Endometrial microvascular endothelial cells (primary cell): ENCODE measurements around the gene NTRK1. TPM values are rescaled to one million over a fixed set of nuclear protein-coding genes. Genes with fewer than 3 reads are reported as not detected.

Experiments
- in situ Hi-C: cut with HindIII; loops from 2 replicates; pipeline ENCODE4 v1.10.0; 2017; ENCODE audit warnings: low sequenced_read_pairs, low pct_unique_long_range_greater_than_20kb; ENCODE audit errors: inconsistent ontology term
- total RNA-seq: library from RNA; depleted of rRNA; stranded (reverse); fragments of >200 nt; gene quantifications from one replicate; pipeline ENCODE4 v1.2.3, GENCODE V29; 2015; ENCODE audit errors: inconsistent ontology term

NTRK1 gene
- not detected for total RNA-seq

DNA sequence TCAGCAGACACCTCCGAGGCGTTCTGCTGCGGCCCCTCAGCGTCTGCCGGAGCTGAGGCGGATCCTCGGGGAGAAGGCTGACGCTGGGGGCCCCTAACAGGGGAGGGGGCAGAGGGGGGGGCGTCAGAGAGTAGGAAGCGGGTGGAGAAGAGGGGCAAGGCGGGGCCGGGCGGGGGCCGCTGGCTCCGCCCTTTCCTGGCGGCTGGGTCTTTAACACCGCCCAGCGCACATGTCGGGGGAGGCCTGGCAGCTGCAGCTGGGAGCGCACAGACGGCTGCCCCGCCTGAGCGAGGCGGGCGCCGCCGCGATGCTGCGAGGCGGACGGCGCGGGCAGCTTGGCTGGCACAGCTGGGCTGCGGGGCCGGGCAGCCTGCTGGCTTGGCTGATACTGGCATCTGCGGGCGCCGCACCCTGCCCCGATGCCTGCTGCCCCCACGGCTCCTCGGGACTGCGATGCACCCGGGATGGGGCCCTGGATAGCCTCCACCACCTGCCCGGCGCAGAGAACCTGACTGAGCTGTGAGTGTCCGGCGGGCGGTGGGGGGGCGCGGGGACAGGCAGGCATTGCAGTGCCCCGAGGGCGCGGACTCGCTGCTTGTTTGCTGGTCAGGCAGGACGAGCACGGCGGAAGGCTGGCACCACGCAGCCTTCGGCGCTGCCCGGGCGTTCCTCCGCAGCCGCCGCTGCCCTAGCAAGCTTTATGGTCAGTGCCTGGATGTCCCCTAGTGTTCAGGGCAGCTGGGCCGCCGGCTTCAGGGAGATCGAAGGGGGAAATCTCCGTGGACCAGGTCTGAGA is at the start of gene NTRK1:
TSS of gene NTRK1 (plus strand) at position 238 of the 796 bp plus-strand sequence. CDS start at position 308, 70 bp downstream.
- in situ Hi-C loops: no loop called here

DNA sequence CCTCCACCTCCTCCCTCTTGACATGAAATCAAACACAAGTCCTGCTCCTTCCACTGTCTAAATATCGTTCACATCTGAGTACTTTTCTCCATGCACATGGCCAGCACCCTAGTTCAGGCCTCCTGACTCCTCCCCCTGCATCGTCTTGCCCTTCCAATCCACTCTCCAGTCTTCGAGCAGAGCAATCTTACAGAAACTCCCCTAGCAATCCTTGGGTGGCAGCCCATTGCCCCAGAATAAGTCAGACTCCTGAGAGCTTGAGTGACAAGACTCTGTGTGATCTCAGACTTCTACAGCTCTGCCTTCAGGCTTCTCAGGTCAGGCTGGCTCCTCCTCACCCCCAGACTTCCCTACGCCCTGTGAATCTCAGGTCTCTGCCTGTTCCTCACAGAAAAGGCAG is 49.5 kb upstream of the NTRK1 start:
- in situ Hi-C loops: no loop called here

- in situ Hi-C loops: no loop called here
Measured at GRCh38 chr1:156812293-156812990, 48.2 kb upstream of the NTRK1 start.

GRCh38 chr1:156813298-156813697 is 47.4 kb upstream of the NTRK1 start:
- in situ Hi-C loops: no loop called here

GRCh38 chr1:156813750-156814570 is 46.7 kb upstream of the NTRK1 start:
- in situ Hi-C loops: no loop called here

DNA sequence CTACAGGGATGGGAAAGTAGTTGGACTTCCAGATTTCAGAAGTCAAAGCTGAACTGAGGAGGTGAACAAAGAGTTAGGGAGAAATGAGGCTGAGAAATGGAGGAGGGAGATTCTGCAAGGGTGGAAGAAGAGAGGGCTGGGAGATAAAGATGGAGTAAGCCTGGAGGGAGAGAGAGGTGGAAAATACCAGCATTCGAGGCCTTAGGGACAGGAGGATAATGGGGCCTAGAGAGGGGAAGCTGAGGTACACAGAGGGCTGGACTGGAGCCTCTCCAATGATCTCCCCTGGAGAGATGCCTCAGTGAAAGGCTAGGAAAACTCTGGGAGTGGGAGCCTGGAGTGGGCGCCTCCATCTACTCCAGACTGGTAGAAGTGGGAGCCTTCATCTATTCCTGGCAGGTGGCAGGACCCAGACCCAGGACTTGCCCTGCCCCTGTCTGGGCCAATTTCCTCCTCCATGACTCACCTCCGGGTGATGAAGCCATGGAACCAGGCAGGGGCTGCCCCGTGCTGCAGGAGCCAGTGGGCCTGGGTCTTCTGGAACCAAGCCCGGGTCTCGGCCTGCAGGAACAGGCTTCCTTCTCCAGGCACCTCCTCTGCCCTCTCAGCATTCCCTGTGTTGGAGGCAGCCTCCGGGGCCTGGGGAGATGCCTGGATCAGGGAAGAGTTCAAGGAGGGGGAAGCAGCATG is 45.9 kb upstream of the NTRK1 start:
- in situ Hi-C loops: no loop called here

DNA sequence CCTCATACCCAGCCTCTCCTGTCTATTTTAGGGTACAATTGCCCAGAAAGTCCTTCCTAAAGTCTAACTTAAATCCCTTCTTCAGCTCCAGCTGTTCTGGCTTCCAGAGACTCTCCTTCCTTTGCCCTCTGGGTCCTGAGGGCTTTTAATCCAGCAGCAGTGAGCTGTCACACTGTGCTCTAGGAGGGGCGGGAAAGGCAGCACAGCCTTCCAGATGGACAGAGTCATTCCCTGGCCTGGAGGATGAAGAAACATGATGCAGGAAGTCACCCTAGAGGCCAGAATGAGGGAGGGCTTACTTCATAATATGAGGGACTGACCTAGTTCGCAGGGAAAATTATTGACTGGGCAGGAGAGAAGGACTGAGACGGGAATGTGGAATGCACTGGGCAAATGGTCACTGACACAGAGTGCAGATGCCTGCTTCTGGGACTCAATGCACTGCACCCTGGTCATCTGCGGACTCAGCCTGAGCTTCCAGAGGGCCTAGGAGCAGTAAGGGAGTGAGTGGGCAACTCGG is 45.3 kb upstream of the NTRK1 start:
- in situ Hi-C loops: no loop called here

DNA sequence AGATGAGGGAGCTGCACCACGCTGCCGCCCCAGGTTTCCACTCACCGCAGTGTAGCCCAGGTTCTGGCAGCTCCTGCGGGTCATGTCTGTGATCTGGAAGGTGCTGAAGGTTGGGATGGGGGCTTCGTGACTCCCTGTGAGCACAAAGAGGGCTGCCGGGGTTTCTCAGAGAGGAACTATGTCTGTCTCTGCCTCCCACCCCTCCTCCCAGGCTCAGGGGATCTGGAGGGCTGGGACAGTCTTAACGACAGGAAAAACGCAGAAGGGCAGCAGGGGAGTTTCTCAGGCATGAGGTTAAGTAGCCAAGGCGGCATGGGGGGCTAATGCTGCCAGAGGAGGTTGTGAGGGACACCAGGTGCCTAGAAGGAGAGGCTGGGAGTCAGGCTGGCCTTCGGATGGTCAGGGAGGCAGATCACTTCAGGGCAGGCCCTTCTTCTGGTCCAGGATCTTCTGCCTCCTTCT is 44.7 kb upstream of the NTRK1 start:
- in situ Hi-C loops: no loop called here

DNA sequence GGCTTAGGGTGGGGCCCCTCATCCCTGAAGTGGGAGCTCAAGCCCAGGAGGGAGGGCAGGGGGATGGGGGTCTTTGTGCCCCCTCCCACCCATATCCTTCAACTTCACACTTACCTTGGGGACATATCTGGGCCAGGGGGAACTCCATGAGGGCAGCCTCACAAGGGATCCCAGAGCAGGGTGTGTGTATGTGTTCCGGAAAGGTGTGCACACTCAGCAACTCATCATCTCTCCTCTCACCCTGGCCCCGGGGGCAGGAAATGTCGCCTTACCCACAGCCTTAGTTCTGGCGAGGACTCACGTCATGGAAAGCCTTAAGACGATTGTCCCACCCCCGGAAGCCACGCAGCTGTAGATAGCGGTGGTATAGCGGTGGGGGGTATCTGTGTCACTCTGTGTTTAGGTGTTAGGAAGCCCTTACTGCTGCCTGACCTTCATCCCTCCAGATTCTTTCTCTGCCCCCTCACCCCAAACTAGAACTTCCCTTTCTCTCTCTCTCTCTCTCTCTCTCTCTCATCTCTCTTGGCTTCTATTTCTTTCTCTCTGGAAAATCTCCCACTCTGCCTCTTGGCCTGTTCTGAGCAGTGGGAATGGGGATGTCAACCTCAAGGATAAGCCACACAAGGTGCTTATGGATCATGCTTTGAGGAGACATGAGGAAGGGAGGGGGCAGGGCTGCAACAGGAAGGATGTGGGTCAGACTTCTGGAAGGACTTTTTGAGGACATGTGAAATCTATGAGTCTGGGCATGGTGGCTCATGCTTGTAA is 43.9 kb upstream of the NTRK1 start, which contains the start of gene SH2D2A:
TSS of gene SH2D2A (minus strand) at position 288 of the 768 bp plus-strand sequence. CDS start at position 148, 140 bp downstream.
- in situ Hi-C loops: no loop called here

DNA sequence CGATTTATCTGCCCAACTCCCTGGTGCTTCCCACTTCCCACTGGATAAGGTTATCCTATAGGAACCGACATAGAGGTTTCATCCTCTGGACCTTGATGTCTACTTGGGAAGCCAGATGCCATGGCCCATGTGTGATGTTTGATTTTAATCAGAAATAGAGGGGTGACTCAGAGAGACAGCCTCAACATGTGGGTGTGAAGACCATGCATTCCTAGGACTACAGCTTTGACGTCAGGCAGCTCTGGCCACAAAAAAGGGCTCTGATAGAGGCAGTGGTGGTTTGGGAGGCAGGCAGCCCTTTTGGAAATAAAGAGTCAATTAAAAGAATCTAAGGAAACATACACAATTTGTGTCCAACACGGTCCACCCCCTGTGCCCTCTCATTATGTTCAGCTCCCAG is 38.9 kb upstream of the NTRK1 start:
- in situ Hi-C loops: no loop called here

DNA sequence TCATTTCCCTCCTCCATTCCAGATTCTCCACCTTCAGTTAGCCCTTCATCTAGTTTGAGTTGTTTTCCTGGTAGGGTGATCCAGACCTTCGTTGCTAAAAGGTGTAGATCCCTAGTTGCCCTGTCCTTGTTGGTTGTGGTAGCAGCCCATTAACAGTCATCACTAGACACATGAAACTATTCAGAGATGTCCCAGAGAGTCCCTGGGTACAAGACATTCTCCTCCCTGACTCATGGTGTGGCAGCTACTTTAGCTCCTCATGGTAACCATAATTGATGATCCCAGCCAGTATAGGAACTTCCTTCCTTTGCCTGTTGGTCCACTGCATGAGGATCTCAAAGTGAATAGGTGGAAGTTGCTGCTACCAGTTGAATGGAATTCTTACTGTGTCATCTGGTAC is 38.0 kb upstream of the NTRK1 start:
- in situ Hi-C loops: no loop called here

- in situ Hi-C loops: no loop called here
Measured at GRCh38 chr1:156823210-156823790, 37.4 kb upstream of the NTRK1 start.

DNA sequence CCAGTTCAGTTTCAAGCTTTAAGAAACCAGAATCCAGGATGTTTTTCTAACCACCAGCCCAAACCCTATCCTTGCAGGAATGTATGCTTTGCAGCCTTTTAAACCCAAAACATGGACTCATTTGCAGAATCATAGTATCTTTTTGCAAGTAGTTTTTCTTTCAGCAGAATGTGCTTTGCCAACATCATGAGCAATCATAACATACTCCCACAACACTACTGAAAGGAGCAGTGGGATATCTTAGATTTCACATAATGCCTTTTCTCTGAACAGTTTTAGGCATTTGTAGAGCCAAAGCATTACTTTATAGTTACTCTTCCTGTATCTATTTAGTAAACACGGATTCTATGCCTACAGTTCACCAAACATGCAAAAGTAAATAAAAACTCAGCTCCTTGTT is 34.0 kb upstream of the NTRK1 start:
- in situ Hi-C loops: no loop called here

GRCh38 chr1:156828400-156829124 is 32.1 kb upstream of the NTRK1 start:
- in situ Hi-C loops: no loop called here

- in situ Hi-C loops: no loop called here
Measured at GRCh38 chr1:156832434-156832833, 28.2 kb upstream of the NTRK1 start.

DNA sequence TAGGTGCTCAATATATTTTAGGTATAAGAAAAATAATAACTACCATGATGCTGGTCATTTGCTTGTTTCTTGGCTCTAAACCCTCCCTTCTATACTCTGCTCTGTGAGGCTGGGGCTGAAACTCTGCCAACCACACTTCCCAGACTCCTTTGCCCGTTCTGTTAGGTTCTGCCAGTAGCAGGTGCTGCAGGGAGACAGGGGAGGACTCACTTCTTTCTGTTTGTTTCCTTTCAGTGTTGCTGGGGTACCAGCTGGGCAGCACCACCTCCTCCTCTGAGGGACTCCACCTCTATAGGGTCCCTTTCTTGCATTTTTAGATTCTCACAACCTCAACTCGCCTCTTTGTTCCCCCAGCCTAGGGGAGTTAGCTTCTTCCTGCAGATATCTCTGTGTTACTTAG is 27.1 kb upstream of the NTRK1 start:
- in situ Hi-C loops: no loop called here

GRCh38 chr1:156834322-156834721 is 26.3 kb upstream of the NTRK1 start:
- in situ Hi-C loops: no loop called here
